Activated CD4-positive, CD25-positive, alpha-beta regulatory T cell treated with anti-CD3 and anti-CD28 coated beads, Interleukin-2, amount 50 U/mL, for 24 hours (primary cell): ENCODE measurements around the gene BLOC1S4.
"Not testable (repeated sequence)": the region's sequence is repeated elsewhere in the genome, so short reads cannot be mapped to it uniquely, and the experiment has no call there.

Experiments
- ATAC-seq, 2 donors: fragments of 150-1000 bp; cut with Tn5 transposase; one replicate each; pipeline ENCODE4 v1.10.0; 2021; ENCODE audit warnings: mild to moderate bottlenecking in 1 of 2, moderate library complexity in 1 of 2

Gene BLOC1S4

GRCh38 chr4:6716018-6716911, at the start of gene BLOC1S4:
Gene BLOC1S4 (plus strand): TSS chr4:6716174. CDS start chr4:6716210, 36 bp downstream.
- ATAC-seq, result peak; percentile 76 to 77

- no peak for ATAC-seq
Measured at GRCh38 chr4:6668391-6668790, 47.6 kb upstream of the BLOC1S4 start.

- ATAC-seq, result no peak
Measured at GRCh38 chr4:6671648-6672047, 44.3 kb upstream of the BLOC1S4 start.

- no peak for ATAC-seq
Measured at GRCh38 chr4:6672131-6672530, 43.8 kb upstream of the BLOC1S4 start.

DNA sequence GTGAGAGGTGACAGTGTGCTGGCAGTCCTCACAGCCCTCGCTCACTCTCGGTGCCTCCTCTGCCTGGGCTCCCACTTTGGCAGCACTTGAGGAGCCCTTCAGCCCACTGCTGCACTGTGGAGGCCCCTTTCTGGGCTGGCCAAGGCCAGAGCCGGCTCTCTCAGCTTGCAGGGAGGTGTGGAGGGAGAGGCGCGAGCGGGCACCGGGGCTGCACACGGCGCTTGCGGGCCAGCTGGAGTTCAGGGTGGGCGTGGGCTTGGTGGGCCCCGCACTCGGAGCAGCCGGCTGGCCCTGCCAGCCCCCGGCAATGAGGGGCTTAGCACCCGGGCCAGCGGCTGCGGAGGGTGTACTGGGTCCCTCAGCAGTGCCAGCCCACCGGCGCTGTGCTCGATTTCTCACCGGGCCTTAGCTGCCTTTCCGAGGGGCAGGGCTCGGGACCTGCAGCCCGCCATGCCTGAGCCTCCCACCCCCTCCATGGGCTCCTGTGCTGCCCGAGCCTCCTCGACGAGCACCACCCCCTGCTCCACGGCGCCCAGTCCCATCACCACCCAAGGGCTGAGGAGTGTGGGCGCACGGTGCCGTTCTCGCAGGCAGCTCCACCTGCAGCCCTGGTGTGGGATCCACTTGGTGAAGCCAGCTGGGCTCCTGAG, 43.3 kb upstream of the BLOC1S4 start:
- not testable (repeated sequence) for ATAC-seq

DNA sequence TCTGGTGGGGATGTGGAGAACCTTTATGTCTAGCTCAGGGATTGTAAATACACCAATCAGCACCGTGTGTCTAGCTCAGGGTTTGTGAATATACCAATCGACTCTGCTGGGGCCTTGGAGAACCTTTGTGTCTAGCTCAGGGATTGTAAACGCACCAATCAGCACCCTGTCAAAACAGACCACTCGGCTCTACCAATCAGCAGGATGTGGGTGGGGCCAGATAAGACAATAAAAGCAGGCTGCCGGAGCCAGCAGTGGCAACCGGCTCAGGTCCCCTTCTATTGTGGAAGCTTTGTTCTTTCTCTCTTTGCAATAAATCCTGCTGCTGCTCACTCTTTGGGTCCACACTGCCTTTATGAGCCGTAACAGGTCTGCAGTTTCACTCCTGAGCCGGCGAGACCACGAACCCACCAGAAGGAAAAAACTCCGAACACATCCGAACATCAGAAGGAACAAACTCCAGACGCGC, 42.7 kb upstream of the BLOC1S4 start:
- ATAC-seq, result peak; percentile 12 to 19

DNA sequence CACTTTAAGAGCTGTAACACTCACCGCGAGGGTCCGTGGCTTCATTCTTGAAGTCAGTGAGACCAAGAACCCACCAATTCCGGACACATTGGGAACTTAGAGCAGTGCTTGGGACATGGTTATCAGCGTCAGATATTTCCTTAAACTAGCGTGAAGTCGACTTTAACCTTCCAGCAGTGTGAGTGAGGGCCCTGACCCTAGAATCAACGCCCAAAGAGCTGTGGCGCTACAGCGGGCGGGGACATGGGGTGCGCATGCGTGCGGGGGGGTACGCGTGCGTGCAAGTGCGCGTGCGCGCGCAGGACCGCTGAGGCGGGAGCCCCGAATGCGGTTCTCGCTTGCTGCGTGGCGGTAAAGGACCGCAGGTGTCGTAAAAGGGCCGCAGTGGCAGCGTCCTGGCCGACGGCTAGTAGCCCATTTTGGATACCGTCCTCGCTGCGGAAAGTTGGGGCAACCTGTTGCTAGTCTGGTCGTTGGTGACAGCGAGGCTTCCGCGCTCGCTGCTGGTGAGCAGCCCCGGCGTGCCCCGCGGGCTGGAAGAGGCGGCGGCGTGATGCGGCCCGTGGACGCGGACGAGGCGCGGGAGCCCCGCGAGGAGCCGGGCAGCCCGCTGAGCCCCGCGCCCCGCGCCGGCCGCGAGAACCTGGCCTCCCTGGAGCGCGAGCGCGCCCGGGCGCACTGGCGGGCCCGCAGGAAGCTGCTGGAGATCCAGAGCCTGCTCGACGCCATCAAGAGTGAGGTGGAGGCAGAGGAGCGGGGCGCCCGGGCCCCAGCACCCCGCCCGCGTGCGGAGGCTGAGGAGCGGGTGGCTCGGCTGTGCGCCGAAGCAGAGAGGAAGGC, 42.1 kb upstream of the BLOC1S4 start:
- ATAC-seq, result peak; percentile 83 to 87

DNA sequence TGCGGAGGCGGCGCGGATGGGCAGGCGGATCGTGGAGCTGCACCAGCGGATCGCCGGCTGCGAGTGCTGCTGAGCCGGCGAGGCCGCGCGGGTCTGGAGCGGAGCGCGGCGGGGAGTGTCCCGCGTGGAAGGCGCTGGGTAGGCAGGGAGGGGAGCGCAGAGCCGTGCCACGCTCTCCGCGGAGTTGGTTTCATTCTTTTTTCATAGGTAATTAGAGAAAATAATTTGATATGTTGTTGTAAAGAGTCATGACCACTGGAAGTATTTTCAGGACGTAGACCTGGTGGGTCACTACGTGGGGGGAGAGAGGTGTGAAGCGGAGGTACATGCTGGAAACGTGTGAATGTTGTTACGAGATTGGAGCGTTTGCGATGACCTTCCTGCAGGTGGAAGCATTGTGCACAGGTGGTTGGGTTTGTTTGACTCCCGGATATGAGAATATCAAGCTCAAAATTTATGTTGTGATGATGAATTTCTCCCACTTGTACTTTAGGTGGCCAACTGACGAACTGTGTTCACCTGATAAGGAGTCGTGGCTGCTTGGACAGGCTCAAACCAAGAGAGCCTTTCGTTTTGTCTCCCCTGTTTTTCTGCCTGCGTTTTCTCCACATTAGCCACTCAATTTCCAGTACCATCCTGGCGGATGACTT, 41.3 kb upstream of the BLOC1S4 start:
- ATAC-seq, result peak; percentile 32 to 44

GRCh38 chr4:6676722-6677558, 39.0 kb upstream of the BLOC1S4 start:
- ATAC-seq, result no peak

DNA sequence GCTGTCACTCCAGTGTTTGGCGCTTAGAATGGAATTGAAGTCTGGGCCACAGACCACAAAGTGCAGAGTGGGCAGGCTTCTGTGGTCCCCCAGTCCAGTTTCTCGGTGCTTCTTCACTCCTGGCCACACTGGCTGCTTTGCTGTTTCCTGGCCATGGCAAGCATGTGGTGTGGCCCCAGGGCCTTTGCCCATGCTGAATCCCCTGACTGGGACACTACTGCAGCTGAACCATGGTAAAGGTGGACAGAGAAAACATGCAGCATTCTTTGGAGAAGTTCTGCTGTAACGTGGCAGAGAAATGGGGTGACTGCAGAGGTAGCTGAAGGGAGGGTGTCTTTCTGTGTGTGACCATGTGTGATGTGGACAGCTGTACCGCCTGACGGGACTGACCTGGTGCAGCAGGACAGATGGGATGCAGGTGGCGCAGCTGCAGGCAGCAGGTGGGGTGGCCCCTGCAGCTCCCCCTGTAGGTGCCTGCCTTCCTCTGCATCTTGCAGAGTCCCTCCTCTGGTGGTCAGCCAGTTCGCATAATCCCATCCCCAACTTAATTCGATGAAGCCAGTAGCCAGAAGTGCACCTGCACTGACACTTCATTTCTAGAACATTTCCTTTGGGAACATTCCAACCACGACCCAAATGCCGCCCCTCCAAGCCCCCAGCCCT, 35.5 kb upstream of the BLOC1S4 start:
- ATAC-seq, result no peak

DNA sequence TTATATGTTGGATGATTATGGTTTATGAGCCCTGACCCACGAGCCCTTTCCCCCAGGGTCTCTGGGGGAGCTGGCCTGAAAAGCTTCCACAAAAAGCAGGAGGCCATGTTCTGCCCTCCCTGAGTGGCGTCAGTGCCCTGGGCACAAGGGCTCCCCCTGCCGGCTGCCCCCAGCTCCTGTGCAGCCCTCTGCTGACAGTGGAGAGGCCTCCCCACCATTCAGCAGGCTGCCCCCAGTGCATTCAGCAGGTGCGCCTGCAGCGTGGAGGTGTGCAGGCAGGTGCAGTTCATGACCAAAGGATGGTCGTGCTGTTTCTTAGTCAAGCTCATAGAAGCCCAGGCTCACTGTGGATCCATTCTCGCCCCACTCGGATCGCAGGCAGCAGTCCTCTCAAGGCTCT, 34.8 kb upstream of the BLOC1S4 start:
- no peak for ATAC-seq

DNA sequence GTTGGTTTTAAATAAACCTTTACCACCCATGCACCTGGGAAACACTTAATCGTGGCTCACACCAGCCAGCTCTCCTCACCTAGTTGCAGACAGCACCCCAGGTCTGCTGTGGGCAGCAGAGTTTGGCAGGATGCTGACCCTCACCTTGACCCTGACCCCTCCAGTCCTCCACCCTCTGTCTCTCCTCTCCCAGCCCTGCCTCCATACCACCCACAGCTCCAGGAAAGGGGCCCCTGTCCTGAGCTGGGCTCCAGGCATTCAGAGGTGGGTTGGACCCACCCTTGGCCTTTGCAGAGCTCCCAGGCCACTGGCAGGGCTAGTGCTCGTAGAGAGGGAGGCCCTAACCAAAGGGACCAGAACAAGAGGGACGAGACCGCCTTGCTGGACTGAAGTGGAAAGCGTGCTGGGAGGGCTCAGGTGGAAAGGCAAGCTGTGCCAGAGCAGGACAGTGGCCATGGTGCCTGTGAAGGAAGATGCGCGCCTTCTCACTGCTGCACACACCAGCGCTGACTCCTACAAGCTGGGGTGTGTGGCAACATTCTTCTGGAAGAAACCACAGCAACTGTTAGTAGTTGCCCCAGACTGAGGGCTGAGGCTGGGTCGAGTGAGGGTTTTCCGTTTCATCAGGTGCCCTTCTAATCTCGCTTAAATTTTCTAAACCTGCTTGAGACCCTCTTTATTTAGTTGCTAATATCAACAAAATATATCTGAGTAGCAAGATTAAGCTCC, 32.9 kb upstream of the BLOC1S4 start:
- no peak for ATAC-seq

DNA sequence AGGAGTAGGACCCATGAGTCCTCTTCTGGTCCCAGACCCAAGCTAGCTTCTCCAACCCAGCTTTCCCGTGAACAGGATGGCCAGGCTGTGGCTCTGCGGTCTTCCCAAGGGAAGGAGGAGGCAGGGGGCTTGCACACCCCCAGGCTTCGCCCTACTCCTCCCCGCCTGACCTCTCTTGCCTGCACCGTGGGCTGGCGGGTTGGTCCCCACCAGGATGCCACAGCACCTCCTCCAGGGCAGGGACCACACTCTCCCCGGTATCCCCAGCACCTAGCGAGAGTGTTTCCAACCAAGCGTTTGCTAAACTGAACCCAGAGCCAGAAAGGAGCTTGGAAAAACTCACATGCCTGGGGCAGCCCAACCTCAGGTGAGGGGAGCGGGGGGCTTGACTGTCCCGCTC, 31.3 kb upstream of the BLOC1S4 start:
- ATAC-seq, result no peak

GRCh38 chr4:6686104-6686787, 29.7 kb upstream of the BLOC1S4 start:
- no peak for ATAC-seq

DNA sequence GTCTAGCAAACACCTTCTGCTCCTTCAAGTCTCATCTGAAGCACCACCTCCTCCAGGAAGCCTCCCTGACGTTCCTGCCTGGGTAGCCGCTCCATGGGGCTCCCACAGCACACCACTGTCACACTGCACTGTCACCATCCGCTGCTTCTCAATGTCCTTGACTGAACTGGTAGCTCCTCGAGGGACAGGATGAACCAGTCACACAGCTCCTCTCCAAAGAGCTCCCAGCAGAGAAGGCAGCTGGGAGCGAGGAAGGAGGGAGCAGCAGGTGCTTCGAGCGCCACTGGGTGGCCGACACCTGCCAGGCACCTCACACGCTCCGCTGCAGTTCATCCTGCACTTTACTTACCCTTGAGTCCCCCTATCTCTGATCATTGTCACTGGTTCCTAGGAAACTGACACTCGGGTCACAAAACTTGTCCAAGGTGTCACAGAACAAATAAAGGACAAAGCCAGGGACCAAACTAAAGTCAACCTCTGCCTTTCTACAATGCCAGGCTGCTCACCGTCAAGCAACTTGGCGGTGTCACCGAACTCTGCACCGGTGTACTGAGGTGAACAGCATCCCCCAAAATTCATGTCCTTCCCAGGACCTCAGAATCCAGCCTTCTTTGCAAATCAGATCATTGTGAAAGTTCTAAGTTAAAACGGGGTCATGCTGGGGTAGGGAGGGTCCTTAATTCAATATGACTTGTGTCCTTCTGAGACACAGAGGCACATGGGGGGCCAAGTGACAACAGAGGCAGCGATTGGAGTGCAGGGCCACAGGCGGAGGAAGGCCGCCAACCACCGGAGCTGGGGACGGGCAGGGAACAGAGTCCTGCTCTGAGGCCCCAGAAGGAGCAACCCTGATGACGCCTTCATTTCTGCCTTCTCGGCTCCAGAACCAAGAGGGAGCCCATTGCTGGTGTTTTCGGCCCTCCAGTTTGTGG, 27.8 kb upstream of the BLOC1S4 start:
- no peak for ATAC-seq

- ATAC-seq, result peak; percentile 95 to 98
Measured at GRCh38 chr4:6688879-6689505, 27.0 kb upstream of the BLOC1S4 start.

GRCh38 chr4:6689506-6689960, 26.4 kb upstream of the BLOC1S4 start:
- no peak for ATAC-seq

- no peak for ATAC-seq
Measured at GRCh38 chr4:6692379-6692778, 23.6 kb upstream of the BLOC1S4 start.
